Activated naive CD4-positive, alpha-beta T cell treated with Interleukin-2 at 50 U/mL for 16 hours (primary cell): ENCODE data around the gene PABPN1.

Experiments
- DNase-seq: peaks from one replicate; pipeline ENCODE4 v3.0.0-alpha.2; 2020

Gene PABPN1

GRCh38 chr14:23359167-23359626 is 37.9 kb downstream of the PABPN1 start:
- DNase-seq, result no peak

- no peak for DNase-seq
Observed at GRCh38 chr14:23359722-23360447, 38.6 kb downstream of the PABPN1 start.

GRCh38 chr14:23360496-23360895 is 39.2 kb downstream of the PABPN1 start:
- no peak for DNase-seq

- DNase-seq, result no peak
Observed at GRCh38 chr14:23361320-23361719, 40.1 kb downstream of the PABPN1 start.

- no peak for DNase-seq
Observed at GRCh38 chr14:23361763-23362162, 40.5 kb downstream of the PABPN1 start.

- DNase-seq, result no peak
Observed at GRCh38 chr14:23362200-23362599, 40.9 kb downstream of the PABPN1 start.

- DNase-seq, result no peak
Observed at GRCh38 chr14:23364164-23365035, 43.1 kb downstream of the PABPN1 start.

GRCh38 chr14:23365036-23365731 is 43.9 kb downstream of the PABPN1 start, which contains the start of gene EFS:
Gene EFS (minus strand): TSS chr14:23365172. CDS start chr14:23365025, 147 bp downstream.
- no peak for DNase-seq

- no peak for DNase-seq
Observed at GRCh38 chr14:23365732-23366425, 44.6 kb downstream of the PABPN1 start.

- DNase-seq, result no peak
Observed at GRCh38 chr14:23366426-23366921, 45.2 kb downstream of the PABPN1 start.

- DNase-seq, result no peak
Observed at GRCh38 chr14:23370221-23370620, 49.0 kb downstream of the PABPN1 start.

GRCh38 chr14:23371865-23372264 is 50.6 kb downstream of the PABPN1 start:
- DNase-seq, result no peak

GRCh38 chr14:23372509-23372908 is 51.3 kb downstream of the PABPN1 start, which contains the start of gene IL25:
Gene IL25 (plus strand): TSS chr14:23372809.
- no peak for DNase-seq

- no peak for DNase-seq
Observed at GRCh38 chr14:23373041-23373440, 51.8 kb downstream of the PABPN1 start.
